Smooth muscle cell (in vitro differentiated cells): Measurements from ENCODE around the gene RAB40A. TPM values are rescaled to one million over a fixed set of nuclear protein-coding genes. Genes with fewer than 3 reads are reported as not detected.

Source experiments
- DNase-seq: peaks from one replicate; lab custom pipeline; 2025; ENCODE audit not compliant: unreplicated experiment; lab: John Stamatoyannopoulos, UW
- H2AFZ ChIP-seq: fragments of 200-600 bp; sonication (generic); 2 replicates; pipeline ENCODE4 v1.6.0; 2016; ENCODE audit warnings: antibody characterized with exemption, low read depth, mild to moderate bottlenecking
- H3F3A ChIP-seq: fragments of 200-600 bp; sonication (generic); 2 replicates; pipeline ENCODE4 v1.6.0; 2017; ENCODE audit warnings: antibody characterized with exemption, low read depth
- H3K27ac ChIP-seq: fragments of 200-600 bp; sonication (generic); 2 replicates; pipeline ENCODE4 v1.5.1; 2016; ENCODE audit warnings: low read depth, mild to moderate bottlenecking
- H3K27me3 ChIP-seq: fragments of 200-600 bp; sonication (generic); 2 replicates; pipeline ENCODE4 v1.6.1; 2016; ENCODE audit warnings: low read depth, mild to moderate bottlenecking
- H3K36me3 ChIP-seq: fragments of 200-600 bp; sonication (generic); 2 replicates; pipeline ENCODE4 v1.5.1; 2016; ENCODE audit warnings: low read depth
- H3K4me1 ChIP-seq: fragments of 200-600 bp; sonication (generic); 2 replicates; pipeline ENCODE4 v1.5.1; 2016; ENCODE audit warnings: low read depth
- H3K4me2 ChIP-seq: fragments of 200-600 bp; sonication (generic); 2 replicates; pipeline ENCODE4 v1.6.0; 2016; ENCODE audit warnings: mild to moderate bottlenecking
- H3K4me3 ChIP-seq: fragments of 200-600 bp; sonication (generic); 2 replicates; pipeline ENCODE4 v1.5.1; 2016; ENCODE audit warnings: mild to moderate bottlenecking
- H3K79me2 ChIP-seq: fragments of 200-600 bp; sonication (generic); 2 replicates; pipeline ENCODE4 v1.6.0; 2016; ENCODE audit warnings: low read depth, mild to moderate bottlenecking
- H3K9ac ChIP-seq: fragments of 200-600 bp; sonication (generic); 2 replicates; pipeline ENCODE4 v1.6.0; 2016; ENCODE audit warnings: low read depth
- H3K9me3 ChIP-seq: fragments of 200-600 bp; sonication (generic); replicated peaks from 2 replicates; pipeline ENCODE4 v1.5.1; 2016; ENCODE audit warnings: low read depth
- H4K20me1 ChIP-seq: fragments of 200-600 bp; sonication (generic); 2 replicates; pipeline ENCODE4 v1.6.0; 2016; ENCODE audit warnings: low read depth
- WGBS: methylation state at CpG from one replicate; pipeline ENCODE4 v1.1.7; 2016; ENCODE audit warnings: low lambda C conversion rate; 5-methylcytosine and 5-hydroxymethylcytosine counted together
- polyA plus RNA-seq: library from polyadenylated mRNA; unstranded; fragments of >200 nt; fragmentation: Nextera tagmentation; extraction: Ambion mirVana; gene quantifications from 2 replicates; pipeline ENCODE4 v1.2.1, GENCODE V29; 2016
- total RNA-seq: library from RNA; depleted of rRNA; stranded (reverse); fragments of >200 nt; gene quantifications from 2 replicates; pipeline ENCODE4 v1.2.3, GENCODE V29; 2014
- TF ChIP-seq, protein P1 (sequence below): fragments of 200-600 bp; sonication (generic); IDR thresholded peaks from 2 replicates; pipeline ENCODE4 v1.5.1; 2017; ENCODE audit warnings: borderline replicate concordance, mild to moderate bottlenecking, antibody characterized with exemption; ENCODE audit not compliant: insufficient read depth, poor library complexity, severe bottlenecking

Gene RAB40A
- total and polyA plus RNA-seq, 2 experiments from 2014 or later: 0.13 to 0.63 TPM

DNA sequence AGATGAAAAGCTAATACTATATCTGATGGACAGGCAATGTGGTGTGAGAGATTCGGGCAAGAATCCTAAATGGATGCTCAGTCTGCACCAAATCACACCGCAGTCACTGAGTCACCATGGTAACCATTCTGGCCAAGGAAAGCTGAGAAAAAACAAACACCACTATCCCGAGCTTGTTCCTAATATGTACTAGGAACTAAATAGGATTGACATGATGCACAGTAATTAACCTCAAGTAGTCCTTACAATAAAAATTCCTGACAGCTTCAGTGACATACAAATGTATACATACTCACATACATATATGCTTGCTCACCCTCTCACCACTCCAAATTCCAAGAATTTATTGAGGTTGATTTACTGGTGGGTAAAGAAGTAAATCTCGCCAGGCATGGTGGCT lies 1.1 kb upstream of the RAB40A start:
- no peak overlapping the region for H3K4me3 ChIP-seq
- no peaks in the 10 kb centered on the region for H3K79me2 ChIP-seq
- no peak for DNase-seq
- no peak overlapping the region for H3K9ac ChIP-seq
- H3K27me3 ChIP-seq: no peaks in the 10 kb centered on the region
- no peak overlapping the region for H3K4me2 ChIP-seq
- H3K9me3 ChIP-seq: no peaks in the 10 kb centered on the region
- no peaks in the 10 kb centered on the region for H3K36me3 ChIP-seq
- H3F3A ChIP-seq: no peaks in the 10 kb centered on the region
- TF ChIP-seq, protein P1, sequence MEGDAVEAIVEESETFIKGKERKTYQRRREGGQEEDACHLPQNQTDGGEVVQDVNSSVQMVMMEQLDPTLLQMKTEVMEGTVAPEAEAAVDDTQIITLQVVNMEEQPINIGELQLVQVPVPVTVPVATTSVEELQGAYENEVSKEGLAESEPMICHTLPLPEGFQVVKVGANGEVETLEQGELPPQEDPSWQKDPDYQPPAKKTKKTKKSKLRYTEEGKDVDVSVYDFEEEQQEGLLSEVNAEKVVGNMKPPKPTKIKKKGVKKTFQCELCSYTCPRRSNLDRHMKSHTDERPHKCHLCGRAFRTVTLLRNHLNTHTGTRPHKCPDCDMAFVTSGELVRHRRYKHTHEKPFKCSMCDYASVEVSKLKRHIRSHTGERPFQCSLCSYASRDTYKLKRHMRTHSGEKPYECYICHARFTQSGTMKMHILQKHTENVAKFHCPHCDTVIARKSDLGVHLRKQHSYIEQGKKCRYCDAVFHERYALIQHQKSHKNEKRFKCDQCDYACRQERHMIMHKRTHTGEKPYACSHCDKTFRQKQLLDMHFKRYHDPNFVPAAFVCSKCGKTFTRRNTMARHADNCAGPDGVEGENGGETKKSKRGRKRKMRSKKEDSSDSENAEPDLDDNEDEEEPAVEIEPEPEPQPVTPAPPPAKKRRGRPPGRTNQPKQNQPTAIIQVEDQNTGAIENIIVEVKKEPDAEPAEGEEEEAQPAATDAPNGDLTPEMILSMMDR: no peak
- H4K20me1 ChIP-seq: no peaks in the 10 kb centered on the region
- H3K27ac ChIP-seq: no peak overlapping the region
- H3K4me1 ChIP-seq: no peaks in the 10 kb centered on the region
- no peak overlapping the region for H2AFZ ChIP-seq
- 56% methylated on average over 4 of the region's 4 CpGs for WGBS

DNA sequence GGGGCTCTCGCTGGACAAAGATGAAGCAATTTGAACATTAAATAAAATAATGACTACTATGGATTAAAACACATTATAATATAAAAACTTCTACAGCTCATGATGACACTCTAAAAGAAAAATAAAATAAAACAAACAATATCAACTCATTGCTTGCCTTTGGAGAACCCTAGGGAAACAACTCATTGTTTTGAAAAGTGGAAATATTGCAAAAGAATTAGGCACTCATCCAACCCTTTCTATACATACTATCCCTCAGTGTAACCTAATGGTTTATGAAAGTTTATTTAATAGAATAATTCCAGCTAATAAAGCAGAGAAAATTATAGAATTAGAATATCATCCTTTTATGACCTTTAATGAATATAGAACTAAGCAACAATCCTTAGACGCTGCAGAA lies 718 bp downstream of the RAB40A start:
- H3K79me2 ChIP-seq: no peaks in the 10 kb centered on the region
- H3K9ac ChIP-seq: no peak overlapping the region
- H3F3A ChIP-seq: no peaks in the 10 kb centered on the region
- H3K36me3 ChIP-seq: no peaks in the 10 kb centered on the region
- H3K4me3 ChIP-seq: no peak overlapping the region
- DNase-seq: no peak
- no peaks in the 10 kb centered on the region for H3K4me1 ChIP-seq
- TF ChIP-seq, protein P1: no peak
- no peak overlapping the region for H3K4me2 ChIP-seq
- no peaks in the 10 kb centered on the region for H3K27me3 ChIP-seq
- no peak overlapping the region for H3K27ac ChIP-seq
- H4K20me1 ChIP-seq: no peaks in the 10 kb centered on the region
- no peak overlapping the region for H2AFZ ChIP-seq
- H3K9me3 ChIP-seq: no peaks in the 10 kb centered on the region
- WGBS: 91% methylated on average over 2 of the region's 2 CpGs

DNA sequence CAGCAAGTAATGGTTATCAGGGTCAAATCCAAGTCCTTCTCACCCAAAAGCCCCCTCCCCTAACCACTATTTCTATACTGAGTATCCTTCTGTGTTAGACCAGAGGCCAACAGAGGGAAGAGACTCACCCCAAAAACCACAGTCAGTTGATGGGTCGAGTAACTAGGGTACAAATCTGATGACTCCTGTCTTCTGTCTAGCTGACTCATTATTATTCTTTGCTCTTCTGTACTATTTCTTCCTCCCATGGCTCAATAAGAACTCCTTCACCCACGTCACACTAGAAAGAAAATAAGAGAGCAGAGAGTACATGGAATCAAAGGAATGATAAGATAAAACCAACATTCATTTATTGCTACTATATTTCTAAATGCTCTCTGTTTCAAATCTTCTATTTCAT lies 2.0 kb downstream of the RAB40A start:
- Histone ChIP-seq H2AFZ (no peak overlapping the region), H3K4me3 (no peak overlapping the region), H3K4me2 (no peak overlapping the region), H3K9me3 (no peaks in the 10 kb centered on the region), H3K27ac (no peak overlapping the region), H3K9ac (no peak overlapping the region), H3F3A (no peaks in the 10 kb centered on the region), H3K4me1 (no peaks in the 10 kb centered on the region), H3K79me2 (no peaks in the 10 kb centered on the region), H3K27me3 (no peaks in the 10 kb centered on the region), H3K36me3 (no peaks in the 10 kb centered on the region), H4K20me1 (no peaks in the 10 kb centered on the region)
- no peak for DNase-seq
- 34% methylated on average over 2 of the region's 2 CpGs for WGBS
- TF ChIP-seq, protein P1: no peak

DNA sequence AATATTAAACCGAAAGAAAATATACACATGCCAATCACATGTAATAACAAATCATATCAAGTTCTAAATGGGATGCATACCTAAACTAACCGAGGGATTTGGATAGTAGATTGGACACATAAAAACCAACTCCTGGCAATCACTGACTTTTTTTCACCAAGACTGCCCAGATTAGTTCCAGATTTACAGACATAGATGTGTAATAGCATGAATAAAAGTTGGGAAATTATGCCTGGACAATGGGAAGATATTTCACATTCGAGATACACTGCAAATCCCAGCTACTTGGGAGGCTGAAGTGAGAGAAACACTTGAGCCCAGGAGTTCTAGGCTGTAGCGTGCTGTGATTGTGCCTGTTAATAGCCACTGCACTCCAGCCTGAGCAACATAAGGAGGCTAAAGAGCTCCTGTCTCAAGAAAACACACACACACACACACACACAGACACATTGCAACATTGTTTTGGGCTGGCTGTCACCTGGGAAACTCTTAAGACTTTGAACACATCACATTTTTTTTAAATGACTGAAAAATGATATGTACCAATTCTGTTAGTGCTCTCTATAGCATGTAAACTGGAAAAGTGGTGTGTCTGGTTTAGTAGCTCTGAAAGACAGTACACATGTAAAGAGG lies 5.7 kb downstream of the RAB40A start:
- H3K27me3 ChIP-seq: no peaks in the 10 kb centered on the region
- H3K4me1 ChIP-seq: no peaks in the 10 kb centered on the region
- no peak overlapping the region for H3K4me2 ChIP-seq
- H3K27ac ChIP-seq: no peak overlapping the region
- H3K4me3 ChIP-seq: no peak overlapping the region
- 65% methylated on average over 4 of the region's 4 CpGs for WGBS
- TF ChIP-seq, protein P1: no peak
- H3K36me3 ChIP-seq: no peaks in the 10 kb centered on the region
- H3K9me3 ChIP-seq: no peaks in the 10 kb centered on the region
- H4K20me1 ChIP-seq: no peaks in the 10 kb centered on the region
- no peak overlapping the region for H3K9ac ChIP-seq
- H3K79me2 ChIP-seq: no peaks in the 10 kb centered on the region
- no peaks in the 10 kb centered on the region for H3F3A ChIP-seq
- no peak overlapping the region for H2AFZ ChIP-seq
- no peak for DNase-seq
